Lower leg skin (tissue), 3 donors: Measurements from ENCODE around the gene COG1.

Experiments
- CTCF ChIP-seq, 3 donors: fragments of 450-650 bp; IDR thresholded peaks; one replicate each; pipeline ENCODE4 v1.5.1; 2016; ENCODE audit warnings: antibody characterized with exemption in 3 of 3, mild to moderate bottlenecking in 3 of 3, moderate library complexity in 2 of 3
- POLR2A ChIP-seq, 2 donors: fragments of 450-650 bp; IDR thresholded peaks; one replicate each; pipeline ENCODE4 v1.6.1; 2016 to 2017; ENCODE audit warnings: antibody characterized with exemption in 2 of 2, mild to moderate bottlenecking in 1 of 2, moderate library complexity in 1 of 2

GRCh38 chr17:73230088-73230487 lies 37.2 kb downstream of the COG1 start:
- TF ChIP-seq CTCF (IDR thresholded peaks at IDR 0.05), result no peak
- TF ChIP-seq POLR2A (IDR thresholded peaks at IDR 0.05), result no peak
